ENCODE results near the gene PPP2R3C. TPM values are rescaled to one million over a fixed set of nuclear protein-coding genes. Genes with fewer than 3 reads are reported as not detected.

PPP2R3C gene
- total and polyA plus RNA-seq, 4 donors: 19.6 to 42.1 (median 27.3) TPM

- WGBS, 2 donors: 98 to 99% methylated on average over 4 of the region's 4 CpGs
- H3K27ac ChIP-seq (ENCODE audit: low read depth in 1 of 2, low read length in 1 of 2): no peak overlapping the region
- H3K27me3 ChIP-seq (ENCODE audit: control insufficient read depth in 3 of 3, insufficient read depth in 3 of 3, low read length in 2 of 3): no peaks in the 10 kb centered on the region
- no peak overlapping the region for H3K9ac ChIP-seq (ENCODE audit: insufficient read depth in 1 of 2, low read length in 2 of 2)
- peaks cover 15 to 27% (median 19%) of the 10 kb centered on the region in 4 donors for H3K36me3 ChIP-seq (ENCODE audit: control insufficient read depth in 4 of 4, insufficient read depth in 4 of 4, low read length in 4 of 4)
- no peak overlapping the region for H3K4me3 ChIP-seq
- peaks cover 0 to 6% (median 3%) of the 10 kb centered on the region in 5 donors for H3K4me1 ChIP-seq (ENCODE audit: control insufficient read depth in 5 of 5, insufficient read depth in 5 of 5, low read length in 5 of 5)
- no peak for DNase-seq
- no peak for ATAC-seq (ENCODE audit: insufficient read depth, low FRiP score)
- no peaks in the 10 kb centered on the region for H3K9me3 ChIP-seq (ENCODE audit: control insufficient read depth in 4 of 4, insufficient read depth in 3 of 4, low read length in 3 of 4)
- TF ChIP-seq CTCF (IDR thresholded peaks at IDR 0.05; ENCODE audit: control extremely low read depth, extremely low read depth): no peak
Measured at GRCh38 chr14:35116242-35116641, 5.5 kb downstream of the PPP2R3C start.

- Histone ChIP-seq H3K4me1 (ENCODE audit: control insufficient read depth in 5 of 5, insufficient read depth in 5 of 5, low read length in 5 of 5) (no peaks in the 10 kb centered on the region), H3K9ac (ENCODE audit: insufficient read depth in 1 of 2, low read length in 2 of 2) (no peak overlapping the region), H3K36me3 (ENCODE audit: control insufficient read depth in 4 of 4, insufficient read depth in 4 of 4, low read length in 4 of 4) (peaks cover 17 to 37% (median 25%) of the 10 kb centered on the region in 4 donors), H3K9me3 (ENCODE audit: control insufficient read depth in 4 of 4, insufficient read depth in 3 of 4, low read length in 3 of 4) (no peaks in the 10 kb centered on the region), H3K27me3 (ENCODE audit: control insufficient read depth in 3 of 3, insufficient read depth in 3 of 3, low read length in 2 of 3) (no peaks in the 10 kb centered on the region), H3K4me3 (no peak overlapping the region), H3K27ac (ENCODE audit: low read depth in 1 of 2, low read length in 1 of 2) (no peak overlapping the region)
- DNase-seq: no peak
- no peak for ATAC-seq (ENCODE audit: insufficient read depth, low FRiP score)
- 84 to 93% methylated on average over 2 of the region's 2 CpGs for WGBS, 2 donors
- no peak for TF ChIP-seq CTCF (IDR thresholded peaks at IDR 0.05; ENCODE audit: control extremely low read depth, extremely low read depth)
Measured at GRCh38 chr14:35114036-35114435, 7.8 kb downstream of the PPP2R3C start.

DNA sequence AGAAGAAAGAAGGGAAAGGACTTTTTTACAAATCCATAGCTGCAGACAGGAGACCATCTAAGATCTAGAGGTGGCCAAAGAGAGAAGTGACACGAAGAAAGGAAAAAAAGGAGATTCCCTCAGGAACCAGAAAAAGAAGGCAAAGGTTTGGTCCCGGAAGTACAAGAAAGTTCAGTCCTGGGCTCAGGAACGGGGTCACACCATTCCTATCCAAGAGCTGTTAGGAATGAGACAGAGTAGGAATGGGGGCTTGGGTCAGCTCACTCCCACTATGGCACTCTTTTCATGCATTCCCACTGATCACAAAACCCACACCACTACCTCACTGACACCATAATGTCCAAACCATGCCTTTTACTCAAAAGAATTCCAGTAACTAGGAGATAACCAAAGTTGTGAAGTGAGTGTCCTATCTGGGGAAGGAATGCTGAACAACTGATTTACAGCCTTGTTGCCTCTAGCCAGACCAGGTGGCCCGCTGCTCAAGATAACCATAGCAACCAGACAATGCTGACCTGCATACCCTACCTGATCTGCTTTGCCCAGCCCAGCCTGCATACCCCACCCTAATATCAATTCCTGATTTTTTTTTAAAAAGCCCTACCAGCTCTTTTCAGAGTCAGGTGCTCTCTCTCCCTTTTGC lies 8.4 kb downstream of the PPP2R3C start:
- no peaks in the 10 kb centered on the region for H3K4me1 ChIP-seq (ENCODE audit: control insufficient read depth in 5 of 5, insufficient read depth in 5 of 5, low read length in 5 of 5)
- DNase-seq (no peak), ATAC-seq (ENCODE audit: insufficient read depth, low FRiP score) (no peak)
- no peak overlapping the region for H3K27ac ChIP-seq (ENCODE audit: low read depth in 1 of 2, low read length in 1 of 2)
- TF ChIP-seq CTCF (IDR thresholded peaks at IDR 0.05; ENCODE audit: control extremely low read depth, extremely low read depth): no peak
- H3K4me3 ChIP-seq: no peak overlapping the region
- no peaks in the 10 kb centered on the region for H3K27me3 ChIP-seq (ENCODE audit: control insufficient read depth in 3 of 3, insufficient read depth in 3 of 3, low read length in 2 of 3)
- H3K36me3 ChIP-seq (ENCODE audit: control insufficient read depth in 4 of 4, insufficient read depth in 4 of 4, low read length in 4 of 4): peaks cover 17 to 37% (median 25%) of the 10 kb centered on the region in 4 donors
- H3K9ac ChIP-seq (ENCODE audit: insufficient read depth in 1 of 2, low read length in 2 of 2): no peak overlapping the region
- 96 to 97% methylated on average over 4 of the region's 4 CpGs for WGBS, 2 donors
- no peaks in the 10 kb centered on the region for H3K9me3 ChIP-seq (ENCODE audit: control insufficient read depth in 4 of 4, insufficient read depth in 3 of 4, low read length in 3 of 4)

GRCh38 chr14:35112641-35113040 lies 9.1 kb downstream of the PPP2R3C start:
- Histone ChIP-seq H3K9me3 (ENCODE audit: control insufficient read depth in 4 of 4, insufficient read depth in 3 of 4, low read length in 3 of 4) (no peaks in the 10 kb centered on the region), H3K4me1 (ENCODE audit: control insufficient read depth in 5 of 5, insufficient read depth in 5 of 5, low read length in 5 of 5) (no peaks in the 10 kb centered on the region), H3K27me3 (ENCODE audit: control insufficient read depth in 3 of 3, insufficient read depth in 3 of 3, low read length in 2 of 3) (no peaks in the 10 kb centered on the region), H3K36me3 (ENCODE audit: control insufficient read depth in 4 of 4, insufficient read depth in 4 of 4, low read length in 4 of 4) (peaks cover 17 to 37% (median 25%) of the 10 kb centered on the region in 4 donors), H3K27ac (ENCODE audit: low read depth in 1 of 2, low read length in 1 of 2) (no peak overlapping the region), H3K9ac (ENCODE audit: insufficient read depth in 1 of 2, low read length in 2 of 2) (no peak overlapping the region), H3K4me3 (no peak overlapping the region)
- ATAC-seq (ENCODE audit: insufficient read depth, low FRiP score): no peak
- no peak for TF ChIP-seq CTCF (IDR thresholded peaks at IDR 0.05; ENCODE audit: control extremely low read depth, extremely low read depth)
- 93 to 94% methylated on average over 2 of the region's 2 CpGs for WGBS, 2 donors
- no peak for DNase-seq
